Inferior parietal cortex (tissue), 1 donor: ENCODE measurements around the gene EXOC6B.
"Not testable (repeated sequence)": the region's sequence is repeated elsewhere in the genome, so short reads cannot be mapped to it uniquely, and the experiment has no call there.

Experiments
- DNase-seq: peaks from one replicate; pipeline ENCODE4 v3.0.0-alpha.2; 2016; ENCODE audit errors: extremely low spot score

The EXOC6B gene

GRCh38 chr2:72607189-72607588 lies 218.6 kb downstream of the EXOC6B start:
- DNase-seq, result no peak

GRCh38 chr2:72605836-72606442 lies 219.9 kb downstream of the EXOC6B start:
- DNase-seq, result peak; percentile 28

- no peak for DNase-seq
Observed at GRCh38 chr2:72604468-72604867, 221.4 kb downstream of the EXOC6B start.

GRCh38 chr2:72603481-72603880 lies 222.4 kb downstream of the EXOC6B start:
- DNase-seq, result no peak

GRCh38 chr2:72602711-72603110 lies 223.1 kb downstream of the EXOC6B start:
- no peak for DNase-seq

GRCh38 chr2:72602095-72602494 lies 223.7 kb downstream of the EXOC6B start:
- no peak for DNase-seq

GRCh38 chr2:72583836-72584235 lies 242.0 kb downstream of the EXOC6B start:
- DNase-seq, result not testable (repeated sequence)

GRCh38 chr2:72583376-72583775 lies 242.5 kb downstream of the EXOC6B start:
- DNase-seq, result no peak

- DNase-seq, result no peak
Observed at GRCh38 chr2:72581560-72582181, 244.2 kb downstream of the EXOC6B start.

GRCh38 chr2:72579591-72580180 lies 246.1 kb downstream of the EXOC6B start:
- DNase-seq, result peak; percentile 72

- DNase-seq, result no peak
Observed at GRCh38 chr2:72576861-72577260, 249.0 kb downstream of the EXOC6B start.

GRCh38 chr2:72576459-72576858 lies 249.4 kb downstream of the EXOC6B start:
- no peak for DNase-seq

- no peak for DNase-seq
Observed at GRCh38 chr2:72574886-72575285, 250.9 kb downstream of the EXOC6B start.

GRCh38 chr2:72573232-72573631 lies 252.6 kb downstream of the EXOC6B start:
- no peak for DNase-seq

- DNase-seq, result no peak
Observed at GRCh38 chr2:72572501-72572900, 253.3 kb downstream of the EXOC6B start.

- no peak for DNase-seq
Observed at GRCh38 chr2:72570413-72570812, 255.4 kb downstream of the EXOC6B start.

- no peak for DNase-seq
Observed at GRCh38 chr2:72562451-72563153, 263.2 kb downstream of the EXOC6B start.

GRCh38 chr2:72561621-72562318 lies 264.1 kb downstream of the EXOC6B start:
- DNase-seq, result no peak

GRCh38 chr2:72555943-72556342 lies 269.9 kb downstream of the EXOC6B start:
- DNase-seq, result no peak

- not testable (repeated sequence) for DNase-seq
Observed at GRCh38 chr2:72555363-72555762, 270.5 kb downstream of the EXOC6B start.

GRCh38 chr2:72554910-72555309 lies 270.9 kb downstream of the EXOC6B start:
- DNase-seq, result not testable (repeated sequence)

GRCh38 chr2:72554381-72554780 lies 271.5 kb downstream of the EXOC6B start:
- DNase-seq, result no peak
